Calu3 (cell line): ENCODE data around the gene SMO. TPM values are rescaled to one million over a fixed set of nuclear protein-coding genes. Genes with fewer than 3 reads are reported as not detected.
A peak's percentile ranks its signal among the peaks of the same experiment; 100 is the strongest.

ENCODE experiments used
- BruUV-seq: library from RNA; stranded (reverse); fragments of 400-500 nt; replicated peaks from 2 replicates; lab custom pipeline; 2021; lab: Mats Ljungman, UMichigan
- CTCF ChIA-PET: fragments of 300-600 bp; sonication (Branson Sonifier 250); formaldehyde crosslinking; loops from one replicate; lab custom pipeline; 2022; ENCODE audit warnings: antibody characterized with exemption; lab: Charles Lee
- DNase-seq: peaks from one replicate; pipeline ENCODE4 v3.0.0; 2022
- H3K27ac Mint-ChIP-seq: one replicate; pipeline ENCODE4 v1.8.0; 2022; ENCODE audit warnings: mixed read lengths; ENCODE audit not compliant: unreplicated experiment
- H3K27me3 Mint-ChIP-seq: one replicate; pipeline ENCODE4 v1.8.0; 2022; ENCODE audit warnings: mixed read lengths; ENCODE audit not compliant: unreplicated experiment
- H3K36me3 Mint-ChIP-seq: one replicate; pipeline ENCODE4 v1.8.0; 2022; ENCODE audit warnings: mild to moderate bottlenecking, moderate library complexity, mixed read lengths; ENCODE audit not compliant: insufficient read depth, unreplicated experiment
- H3K4me1 Mint-ChIP-seq: one replicate; pipeline ENCODE4 v1.8.0; 2022; ENCODE audit warnings: mild to moderate bottlenecking, low read depth, mixed read lengths; ENCODE audit not compliant: unreplicated experiment
- H3K4me3 Mint-ChIP-seq: one replicate; pipeline ENCODE4 v1.8.0; 2022; ENCODE audit warnings: mild to moderate bottlenecking, low read depth, moderate library complexity, mixed read lengths; ENCODE audit not compliant: unreplicated experiment
- H3K9me3 Mint-ChIP-seq: one replicate; pipeline ENCODE4 v1.8.0; 2022; ENCODE audit warnings: low read depth, mixed read lengths; ENCODE audit not compliant: unreplicated experiment
- CTCF ChIP-seq: fragments of 200-600 bp; IDR thresholded peaks from one replicate; pipeline ENCODE4 v1.8.0; 2022; ENCODE audit warnings: antibody characterized with exemption; ENCODE audit not compliant: unreplicated experiment
- intact Hi-C: fragments of 100-400 bp; cut with micrococcal nuclease; formaldehyde crosslinking; loops from one replicate; pipeline ENCODE4 v1.10.0; 2022; ENCODE audit not compliant: unreplicated experiment
- total RNA-seq: library from RNA; stranded (reverse); gene quantifications from 2 replicates; pipeline ENCODE4 v1.2.3, GENCODE V29; 2022

Gene SMO
- total RNA-seq, 1 experiment from 2014 or later, result 3.6 TPM

GRCh38 chr7:129144834-129145668 lies 43.4 kb upstream of the SMO start:
- BruUV-seq, result no TSS peak
- Mint-ChIP-seq H3K4me3 (peak overlapping the region; percentile 73), H3K4me1 (peaks cover 9% of the 10 kb centered on the region), H3K27me3 (peaks cover 29% of the 10 kb centered on the region), H3K36me3 (peaks cover 6% of the 10 kb centered on the region), H3K27ac (no peak overlapping the region), H3K9me3 (no peaks in the 10 kb centered on the region)
- intact Hi-C loops, result no loop called here
- CTCF ChIA-PET, result interaction anchor here (1.8 kb wide), 1 partner anchor 19 kb away, joined by 9 read pairs; no protein-coding TSS in a partner anchor
- TF ChIP-seq CTCF, result peak; percentile 33
- DNase-seq, result peak; percentile 21

- no peak for TF ChIP-seq CTCF
- no peak overlapping the region for H3K4me3 Mint-ChIP-seq
- no peak for DNase-seq
- H3K27me3 Mint-ChIP-seq, result peaks cover 29% of the 10 kb centered on the region
- intact Hi-C loops, result no loop called here
- CTCF ChIA-PET, result interaction anchor here (1.4 kb wide), 1 partner anchor 55 kb away, joined by 3 read pairs; no protein-coding TSS in a partner anchor
- no TSS peak for BruUV-seq
- H3K4me1 Mint-ChIP-seq, result peaks cover 9% of the 10 kb centered on the region
- no peak overlapping the region for H3K27ac Mint-ChIP-seq
- peaks cover 6% of the 10 kb centered on the region for H3K36me3 Mint-ChIP-seq
- H3K9me3 Mint-ChIP-seq, result no peaks in the 10 kb centered on the region
These were observed 42.0 kb upstream of the SMO start for GRCh38 chr7:129146237-129146979.

- Mint-ChIP-seq H3K4me1 (peaks cover 9% of the 10 kb centered on the region), H3K9me3 (no peaks in the 10 kb centered on the region), H3K27ac (no peak overlapping the region), H3K27me3 (peaks cover 17% of the 10 kb centered on the region), H3K36me3 (peaks cover 6% of the 10 kb centered on the region), H3K4me3 (no peak overlapping the region)
- intact Hi-C loops, result no loop called here
- no TSS peak for BruUV-seq
- no peak for DNase-seq
- CTCF ChIA-PET, result no interaction called here
- no peak for TF ChIP-seq CTCF
These were observed 40.7 kb upstream of the SMO start for GRCh38 chr7:129147731-129148130.

GRCh38 chr7:129149511-129149910 lies 38.9 kb upstream of the SMO start:
- Mint-ChIP-seq H3K4me1 (no peaks in the 10 kb centered on the region), H3K4me3 (no peak overlapping the region), H3K36me3 (peaks cover 1% of the 10 kb centered on the region), H3K27me3 (no peaks in the 10 kb centered on the region), H3K27ac (no peak overlapping the region), H3K9me3 (no peaks in the 10 kb centered on the region)
- no TSS peak for BruUV-seq
- no peak for DNase-seq
- CTCF ChIA-PET, result no interaction called here
- no peak for TF ChIP-seq CTCF
- intact Hi-C loops, result no loop called here
